GM12892 (cell line): ENCODE data around the gene RPS6KC1.

Experiments
- POLR2A ChIP-seq: IDR thresholded peaks from 2 replicates; pipeline ENCODE4 v1.6.1; 2011; ENCODE audit warnings: low read depth, low read length, control low read depth
- POLR2AphosphoS5 ChIP-seq: IDR thresholded peaks from 2 replicates; pipeline ENCODE4 v1.6.1; 2011; ENCODE audit warnings: low read depth, low read length, control low read depth
- TAF1 ChIP-seq: IDR thresholded peaks from 2 replicates; pipeline ENCODE4 v1.6.1; 2011; ENCODE audit warnings: low read depth, mild to moderate bottlenecking, control low read depth, low read length, borderline replicate concordance

DNA sequence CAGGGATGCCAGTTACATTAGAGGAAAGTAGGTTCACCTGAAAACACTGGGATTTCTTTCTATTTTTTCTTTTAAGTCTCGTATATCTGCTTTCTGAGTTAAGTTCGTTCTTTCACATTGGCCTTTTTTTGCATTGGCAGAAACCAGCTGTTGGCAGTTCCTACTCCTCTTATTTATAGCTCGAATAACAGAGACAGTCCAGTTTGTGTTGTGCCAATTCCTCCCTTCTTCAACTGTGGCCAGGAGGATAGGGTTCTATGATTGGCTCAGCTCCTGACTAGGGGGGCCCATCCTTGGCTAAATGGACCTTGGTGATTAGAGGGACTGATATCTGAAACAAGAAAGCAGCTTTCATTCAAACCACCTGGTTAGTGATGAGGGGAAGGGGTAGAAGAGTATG is 115.8 kb downstream of the RPS6KC1 start:
- TF ChIP-seq POLR2A (no peak), POLR2AphosphoS5 (no peak), TAF1 (no peak)
